ENCODE results near the gene HPGDS. TPM values are rescaled to one million over a fixed set of nuclear protein-coding genes. Genes with fewer than 3 reads are reported as not detected.
"Not testable (repeated sequence)": the region's sequence is repeated elsewhere in the genome, so short reads cannot be mapped to it uniquely, and the experiment has no call there.

The HPGDS gene
- total RNA-seq, 1 donor from 2014 or later: 3.2 TPM

DNA sequence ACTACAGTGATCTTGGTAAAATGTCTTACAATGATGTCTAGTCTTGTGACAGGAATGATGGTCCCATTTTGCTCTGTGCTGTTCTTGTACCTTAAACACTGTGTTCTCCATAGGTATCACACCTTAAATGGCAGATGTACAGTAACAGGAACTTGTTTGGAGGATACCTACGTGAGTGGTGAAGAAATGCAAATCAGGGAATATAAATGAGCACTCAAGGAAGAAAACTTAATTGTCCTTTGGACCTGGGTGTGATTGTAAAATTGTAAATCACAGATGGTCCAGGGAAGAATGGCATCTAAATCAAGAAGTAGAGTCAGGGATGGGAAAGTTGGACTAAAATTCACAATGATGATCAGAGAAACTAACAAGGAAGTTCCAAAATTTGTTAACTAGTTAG, 12.7 kb downstream of the HPGDS start:
- intact Hi-C loops (cut with micrococcal nuclease): no loop called here

DNA sequence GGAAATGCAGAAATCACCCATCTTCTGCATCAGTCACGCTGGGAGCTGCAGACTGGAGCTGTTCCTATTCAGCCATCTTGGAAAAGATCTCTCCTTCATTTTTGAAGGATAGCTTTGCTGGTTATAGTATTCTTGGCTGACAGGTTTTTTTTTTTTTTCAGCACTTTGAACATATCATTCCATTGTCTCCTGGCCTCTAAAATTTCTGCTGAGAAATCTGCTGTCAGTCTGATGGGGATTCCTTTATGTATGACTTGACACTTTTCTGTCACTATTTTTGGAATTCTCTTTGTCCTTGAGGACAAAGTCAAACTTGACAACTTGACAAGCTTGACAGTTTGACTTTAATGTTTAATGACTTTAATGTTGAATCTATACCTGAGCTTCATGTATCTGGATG, 16.8 kb downstream of the HPGDS start:
- intact Hi-C loops (cut with micrococcal nuclease): no loop called here

DNA sequence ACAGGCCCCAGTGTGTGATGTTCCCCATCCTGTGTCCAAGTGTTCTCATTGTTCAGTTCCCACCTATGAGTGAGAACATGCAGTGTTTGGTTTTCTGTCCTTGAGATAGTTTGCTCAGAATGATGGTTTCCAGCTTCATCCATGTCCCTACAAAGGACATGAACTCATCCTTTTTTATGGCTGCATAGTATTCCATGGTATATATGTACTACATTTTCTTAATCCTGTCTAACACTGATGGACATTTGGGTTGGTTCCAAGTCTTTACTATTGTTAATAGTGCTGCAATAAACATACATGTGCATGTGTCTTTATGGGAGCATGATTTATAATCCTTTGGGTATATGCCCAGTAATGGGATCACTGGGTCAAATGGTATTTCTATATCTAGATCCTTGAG, 22.7 kb downstream of the HPGDS start:
- intact Hi-C loops (cut with micrococcal nuclease): not testable (repeated sequence)

GRCh38 chr4:94307231-94307871, 35.3 kb downstream of the HPGDS start:
- intact Hi-C loops (cut with micrococcal nuclease): no loop called here

- intact Hi-C loops (cut with micrococcal nuclease): no loop called here
Observed at GRCh38 chr4:94306713-94307112, 35.9 kb downstream of the HPGDS start.

DNA sequence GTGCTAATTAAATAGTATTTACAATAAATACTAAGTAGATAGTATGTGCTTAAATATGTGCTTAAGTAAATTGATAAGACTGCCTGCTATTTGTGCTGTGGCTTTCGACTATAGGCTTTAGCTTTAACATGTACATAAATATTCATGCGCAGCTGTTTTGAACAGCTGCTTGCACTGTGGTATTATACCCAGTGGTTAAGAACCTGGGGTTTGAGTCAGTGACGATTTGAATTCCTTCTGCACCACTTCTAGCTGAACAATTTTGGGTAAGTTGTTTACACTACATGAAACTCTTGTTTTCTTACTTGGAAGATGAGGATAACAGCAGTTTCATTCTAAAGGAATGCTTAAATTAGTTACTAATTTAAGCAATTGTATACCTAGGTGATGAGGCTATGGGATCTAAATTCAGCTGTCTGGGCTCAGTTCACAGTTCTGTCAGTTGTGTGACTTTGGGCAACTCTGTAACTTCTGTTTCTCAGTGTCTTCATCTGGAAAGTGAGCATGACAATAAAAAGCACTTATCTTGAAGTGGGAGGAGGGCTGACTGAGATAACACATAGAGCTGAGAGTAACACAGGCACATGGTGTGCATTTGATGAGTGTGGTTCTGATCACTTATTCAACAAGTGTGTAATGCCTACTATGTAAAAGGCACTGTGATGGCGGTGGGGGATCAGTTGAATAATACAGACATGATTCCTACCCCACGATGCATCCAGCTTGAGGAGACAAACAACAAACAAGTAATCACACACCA, 37.0 kb downstream of the HPGDS start:
- intact Hi-C loops (cut with micrococcal nuclease): loop anchor here (2.0 kb wide), 1 partner anchor 33 kb away; no protein-coding TSS in a partner anchor

GRCh38 chr4:94304365-94304971, 38.2 kb downstream of the HPGDS start:
- intact Hi-C loops (cut with micrococcal nuclease): loop anchor here (1.0 to 2.0 kb wide), 3 partner anchors 34 to 292 kb away; no protein-coding TSS in a partner anchor

DNA sequence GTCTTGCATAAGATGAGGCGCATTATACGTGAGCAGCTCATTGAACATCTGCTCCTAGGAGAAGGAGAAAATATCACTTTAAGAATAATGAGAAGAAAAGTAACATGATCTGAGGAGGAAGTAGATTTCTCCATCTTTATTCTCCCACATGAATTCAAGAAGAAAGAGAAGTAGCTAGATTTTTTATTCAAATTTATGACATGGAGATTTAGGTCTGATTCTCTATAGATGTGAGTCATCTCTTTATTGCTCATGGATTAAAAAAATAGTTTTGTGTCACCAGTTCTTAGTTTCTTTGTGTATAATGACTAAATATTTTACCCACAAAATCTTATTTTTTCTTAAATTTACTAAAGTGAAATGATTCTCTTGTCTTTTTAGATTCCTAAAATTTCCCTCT, 40.4 kb downstream of the HPGDS start:
- intact Hi-C loops (cut with micrococcal nuclease): no loop called here

- intact Hi-C loops (cut with micrococcal nuclease): no loop called here
Observed at GRCh38 chr4:94298725-94299252, 43.8 kb downstream of the HPGDS start.

DNA sequence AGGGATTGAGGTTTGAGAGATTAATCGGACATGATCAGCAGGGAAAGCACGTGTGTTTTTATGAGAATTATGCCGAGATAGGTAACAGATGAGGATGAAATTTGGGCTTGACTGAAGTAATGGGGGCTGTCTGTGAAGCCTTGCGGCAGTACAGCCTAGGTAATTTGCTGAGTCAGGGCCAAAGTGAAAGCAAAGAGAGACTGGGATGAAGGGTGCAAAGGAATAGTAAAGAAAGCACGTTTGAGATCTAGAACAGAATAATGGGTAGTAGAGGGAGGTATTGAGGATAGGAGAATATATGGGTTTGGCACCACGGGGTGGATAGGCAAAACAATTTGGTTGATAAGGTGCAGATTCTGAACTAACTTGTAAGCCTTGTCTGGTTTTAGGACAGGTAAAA, 47.2 kb downstream of the HPGDS start:
- intact Hi-C loops (cut with micrococcal nuclease): not testable (repeated sequence)

- intact Hi-C loops (cut with micrococcal nuclease): not testable (repeated sequence)
Observed at GRCh38 chr4:94293981-94294380, 48.7 kb downstream of the HPGDS start.

DNA sequence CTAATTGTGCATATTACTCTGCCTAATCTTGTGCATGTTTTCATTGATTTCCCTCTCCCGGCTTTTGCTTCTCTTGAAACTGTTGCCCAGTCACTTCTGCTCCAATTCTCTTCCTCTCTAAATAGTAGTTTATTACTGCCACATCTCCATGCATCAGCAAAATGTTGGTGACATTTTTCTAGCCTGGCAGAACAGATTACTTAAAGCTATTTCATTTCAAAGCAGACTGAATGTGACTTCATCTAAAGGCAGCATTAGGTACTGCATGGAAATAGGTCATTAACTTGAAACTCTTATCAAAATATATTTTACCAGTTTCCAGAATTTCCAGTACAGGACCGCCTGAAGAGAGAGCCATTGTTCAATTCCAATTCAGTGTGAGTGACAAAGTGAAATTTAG, 52.4 kb downstream of the HPGDS start:
- intact Hi-C loops (cut with micrococcal nuclease): no loop called here

DNA sequence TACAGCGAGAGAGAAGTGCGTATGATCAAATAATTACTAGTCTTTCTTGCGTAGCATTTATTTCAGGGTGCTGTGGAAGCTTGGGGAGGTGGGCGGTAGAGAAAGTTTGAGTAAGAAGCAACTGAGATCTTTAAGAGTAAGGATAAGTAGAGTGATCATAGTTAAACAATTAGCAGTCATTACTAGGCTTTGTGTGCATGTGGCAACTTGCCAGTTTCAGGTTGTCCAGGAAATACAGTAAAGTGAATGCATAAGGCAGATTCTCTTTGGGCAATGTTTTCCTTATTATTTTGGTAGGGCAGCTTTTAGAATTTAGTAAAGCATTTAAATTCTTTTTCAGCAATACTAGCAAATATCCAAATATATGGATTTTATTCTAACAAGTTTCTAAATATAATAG, 57.0 kb downstream of the HPGDS start:
- intact Hi-C loops (cut with micrococcal nuclease): no loop called here

- intact Hi-C loops (cut with micrococcal nuclease): no loop called here
Observed at GRCh38 chr4:94284889-94285288, 57.7 kb downstream of the HPGDS start.

GRCh38 chr4:94278781-94279180, 63.9 kb downstream of the HPGDS start:
- intact Hi-C loops (cut with micrococcal nuclease): no loop called here

DNA sequence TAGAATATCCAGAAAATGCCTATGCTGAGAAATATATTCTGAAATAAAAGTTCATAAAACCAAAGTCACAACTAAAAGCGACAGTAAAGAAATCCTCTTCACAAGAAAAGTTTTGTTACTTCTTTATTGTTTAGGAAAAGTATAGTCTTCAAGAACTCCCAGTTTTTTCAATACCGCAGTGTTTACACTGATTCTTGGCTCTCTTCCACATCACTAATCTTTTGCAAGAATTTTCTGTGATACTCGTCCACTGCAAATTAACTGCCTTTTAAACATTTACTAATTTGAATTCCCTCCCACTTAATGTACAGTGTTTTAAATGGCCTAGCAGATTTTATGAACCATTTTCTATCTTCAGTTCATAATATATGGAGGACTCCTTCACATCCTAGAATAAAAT, 65.1 kb downstream of the HPGDS start:
- intact Hi-C loops (cut with micrococcal nuclease): no loop called here

DNA sequence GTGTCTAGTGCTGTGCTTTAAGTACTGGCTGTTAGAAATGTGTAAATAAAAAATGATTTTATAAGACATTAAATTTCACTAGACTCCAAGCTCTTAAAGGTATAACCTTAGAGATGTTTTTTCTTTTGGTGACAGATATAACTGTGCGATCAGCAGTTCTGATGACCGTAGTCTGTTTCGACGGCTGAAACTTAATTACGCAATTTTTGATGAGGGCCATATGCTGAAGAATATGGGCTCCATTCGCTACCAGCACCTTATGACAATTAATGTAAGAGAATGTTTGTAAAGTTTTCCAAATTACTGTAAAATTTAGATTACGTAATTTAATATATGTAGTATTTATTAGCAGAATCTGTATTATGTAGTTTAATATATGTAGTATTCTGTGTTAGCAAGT, 66.4 kb downstream of the HPGDS start:
- intact Hi-C loops (cut with micrococcal nuclease): no loop called here

DNA sequence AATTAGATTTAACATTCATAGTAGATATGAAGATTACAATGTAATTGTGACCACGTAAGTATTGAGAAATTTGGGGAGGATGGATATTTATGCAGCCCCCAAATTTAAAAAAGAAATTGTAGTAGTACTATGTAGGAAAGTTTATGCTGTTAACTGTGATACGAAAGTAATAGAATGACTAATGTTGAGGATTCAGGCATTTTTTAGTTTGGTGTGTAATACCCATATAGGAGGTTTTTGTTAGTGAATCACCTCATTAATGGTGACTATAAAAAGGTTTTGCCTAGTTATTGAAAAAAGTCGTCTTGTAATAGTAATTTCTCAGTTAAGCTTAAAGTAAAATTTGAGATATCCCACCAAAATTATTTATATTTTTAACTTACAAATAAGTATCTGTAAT, 67.7 kb downstream of the HPGDS start:
- intact Hi-C loops (cut with micrococcal nuclease): no loop called here

GRCh38 chr4:94271248-94271647, 71.4 kb downstream of the HPGDS start:
- intact Hi-C loops (cut with micrococcal nuclease): no loop called here

DNA sequence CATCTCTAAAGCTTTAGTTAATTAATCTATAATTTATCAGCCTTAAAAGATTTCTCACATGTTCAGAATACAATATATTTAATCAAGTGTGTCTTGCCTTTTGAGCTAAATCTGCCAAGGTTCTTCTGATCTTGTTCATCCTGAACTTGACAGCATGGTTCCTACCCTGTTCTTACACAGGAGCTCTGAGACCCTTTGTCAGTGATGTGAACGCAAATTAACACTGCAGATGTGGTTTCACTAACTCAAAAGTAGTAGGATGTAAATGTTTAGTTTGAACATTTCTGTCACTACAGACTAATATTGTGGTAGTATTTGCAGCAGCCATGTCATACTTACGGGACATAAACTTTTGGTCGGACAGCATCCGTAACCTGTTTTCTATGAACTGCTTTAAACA, 75.6 kb downstream of the HPGDS start:
- intact Hi-C loops (cut with micrococcal nuclease): no loop called here

DNA sequence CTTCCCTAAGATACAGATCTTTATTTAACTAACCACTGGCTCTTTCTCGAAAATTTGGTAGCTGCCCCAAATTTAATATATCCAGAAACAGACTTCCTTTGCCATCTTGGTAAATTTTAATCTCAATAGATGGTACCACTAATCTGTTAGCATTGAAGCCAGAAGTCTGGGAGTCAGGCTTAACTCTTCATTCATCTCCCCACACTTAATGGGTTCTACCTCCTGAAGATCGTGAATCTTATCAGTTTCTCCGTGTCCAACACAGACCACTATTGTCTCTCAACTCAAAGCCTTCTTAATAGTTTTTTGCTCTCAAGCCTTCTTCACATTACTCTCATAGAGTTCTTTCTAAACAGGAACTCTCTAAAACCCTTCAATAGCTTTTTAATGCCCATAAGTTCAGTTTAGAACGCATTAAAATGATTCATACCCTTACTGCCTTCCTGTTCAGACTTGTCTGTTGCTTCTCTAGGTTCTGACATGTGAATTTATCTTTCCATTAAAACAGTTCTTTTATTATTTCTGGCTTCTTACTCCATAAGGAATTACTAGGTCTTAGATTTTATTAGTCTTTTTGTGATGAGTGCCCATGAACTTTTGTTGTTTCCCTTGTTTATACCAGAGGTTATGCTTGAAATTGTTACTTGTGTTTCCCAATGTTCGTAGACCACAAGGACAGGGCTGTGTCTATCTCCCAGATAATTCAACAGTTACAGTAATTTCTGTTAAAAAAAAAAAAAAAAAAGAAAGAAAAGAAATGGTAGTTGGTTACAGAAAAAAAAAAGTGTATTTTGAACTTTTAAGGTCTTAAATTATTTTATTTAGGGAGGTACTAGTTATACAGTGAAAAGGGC, 80.2 kb downstream of the HPGDS start:
- intact Hi-C loops (cut with micrococcal nuclease): no loop called here
